KBM-7 (cell line): ENCODE data around the gene RRP36.
"Not testable (repeated sequence)": the region's sequence is repeated elsewhere in the genome, so short reads cannot be mapped to it uniquely, and the experiment has no call there.

Experiments
- DNase-seq: peaks from one replicate; pipeline ENCODE4 v3.0.0-alpha.2; 2015
- in situ Hi-C: fragments of 300-500 bp; cut with MboI; formaldehyde crosslinking; loops from 2 replicates; pipeline ENCODE4 v1.14.3; 2020; ENCODE audit warnings: low sequenced_read_pairs, low pct_unique_long_range_greater_than_20kb, mixed read lengths

RRP36 gene

DNA sequence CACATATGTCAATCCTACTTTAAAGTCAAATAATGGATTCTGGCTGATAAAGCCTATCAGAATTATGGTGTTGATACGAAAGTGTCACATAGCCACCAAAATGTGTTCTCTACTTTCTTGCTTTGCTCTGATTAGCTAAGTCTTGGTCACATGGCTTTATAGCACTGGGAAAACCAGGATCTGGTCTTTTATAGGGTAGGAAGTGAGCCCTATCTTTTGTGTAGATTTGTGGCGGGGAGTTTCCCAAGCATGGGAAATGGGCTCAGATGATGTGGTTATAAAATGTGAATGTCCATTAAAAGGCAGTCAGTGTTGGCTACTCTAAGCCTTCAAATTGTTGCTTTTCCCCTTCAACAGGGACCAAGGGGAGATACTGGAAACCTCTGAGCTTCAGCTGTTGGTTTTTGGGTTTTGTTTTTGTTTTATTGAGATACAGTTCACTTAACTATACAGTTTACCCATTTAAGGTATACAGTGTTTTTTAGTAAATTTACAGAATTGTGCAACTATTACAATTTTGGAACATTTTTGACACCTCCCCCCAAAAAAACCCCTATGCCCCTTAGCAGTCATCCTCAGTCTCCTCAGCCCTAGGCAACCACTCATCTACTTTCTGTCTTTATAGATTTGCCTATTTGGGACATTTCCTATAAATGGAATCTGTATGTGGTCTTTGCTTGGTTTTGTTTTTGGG lies 12.2 kb downstream of the RRP36 start:
- in situ Hi-C loops, result no loop called here

DNA sequence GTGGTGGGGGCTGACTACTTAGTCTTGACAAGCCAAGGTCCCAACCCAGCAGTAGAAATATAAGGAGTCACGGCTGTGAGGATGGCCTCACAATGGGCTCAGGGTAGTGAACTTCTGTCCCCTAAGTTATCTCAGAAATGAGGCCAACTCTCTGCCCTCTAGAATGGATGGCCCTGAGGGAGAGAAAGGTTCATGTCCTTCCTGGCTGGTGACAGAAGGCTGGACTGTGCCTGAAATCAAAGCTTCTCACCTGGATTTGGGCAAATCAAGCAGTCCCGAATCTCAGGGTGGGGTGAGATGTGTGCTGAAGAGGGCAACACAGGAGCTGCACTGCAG lies 12.7 kb downstream of the RRP36 start:
- in situ Hi-C loops, result no loop called here
- DNase-seq, result no peak

More for the DNA sequence above, 12.2 kb downstream of the RRP36 start:
- DNase-seq, result no peak

DNA sequence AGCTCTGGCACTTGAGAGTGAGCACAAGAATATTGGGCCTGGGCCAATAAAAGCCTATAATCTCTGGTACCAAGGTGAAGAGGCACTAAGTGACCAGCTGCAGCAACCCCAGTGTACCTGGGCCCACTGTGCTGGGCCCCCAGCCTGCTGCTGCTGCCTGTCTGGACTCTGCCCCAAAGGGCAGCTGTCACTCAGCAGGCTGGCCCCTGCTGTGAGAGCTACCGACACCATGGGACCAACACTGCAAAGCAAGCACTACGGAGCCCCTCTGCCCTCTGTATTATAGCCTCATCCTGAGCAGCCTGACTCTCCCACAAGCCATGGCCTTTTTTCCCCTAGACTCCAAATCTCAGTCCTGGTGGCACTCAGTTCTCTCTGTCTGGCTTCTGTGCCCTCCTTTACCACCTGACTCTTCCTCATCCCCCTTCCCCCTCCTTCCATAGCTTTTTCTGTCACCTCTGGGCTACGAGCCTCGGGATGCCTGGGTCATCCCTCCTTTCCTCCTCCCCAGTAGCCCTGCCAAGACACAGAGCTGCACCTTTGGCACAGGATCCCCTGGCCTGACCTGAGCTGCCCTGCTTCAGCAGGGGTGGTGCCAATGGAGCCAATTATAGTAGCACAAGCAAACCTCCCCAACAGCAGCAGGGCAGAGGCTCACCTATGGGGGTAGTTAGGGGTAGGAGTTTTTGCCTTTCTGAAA lies 14.2 kb downstream of the RRP36 start:
- in situ Hi-C loops, result no loop called here
- no peak for DNase-seq

DNA sequence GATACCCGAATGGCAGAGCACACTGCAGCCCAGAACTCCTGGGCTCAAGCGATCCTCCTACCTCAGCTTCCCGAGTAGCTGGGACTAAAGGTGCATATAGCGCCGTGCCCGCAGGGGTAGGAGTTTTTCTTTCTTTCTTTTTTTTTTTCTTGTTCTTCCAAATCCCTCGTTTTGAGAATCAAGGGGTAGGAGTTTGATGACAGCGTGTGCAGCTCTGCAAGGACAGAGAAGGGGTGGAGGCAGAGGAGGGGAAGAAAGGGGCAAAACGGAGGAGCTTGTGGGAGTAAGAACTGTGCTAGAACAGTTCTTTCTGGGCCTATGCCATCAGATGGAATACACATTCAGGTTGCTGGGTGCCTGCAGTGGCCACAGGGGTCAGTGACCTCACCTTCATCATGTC lies 15.3 kb downstream of the RRP36 start:
- in situ Hi-C loops, result no loop called here

DNA sequence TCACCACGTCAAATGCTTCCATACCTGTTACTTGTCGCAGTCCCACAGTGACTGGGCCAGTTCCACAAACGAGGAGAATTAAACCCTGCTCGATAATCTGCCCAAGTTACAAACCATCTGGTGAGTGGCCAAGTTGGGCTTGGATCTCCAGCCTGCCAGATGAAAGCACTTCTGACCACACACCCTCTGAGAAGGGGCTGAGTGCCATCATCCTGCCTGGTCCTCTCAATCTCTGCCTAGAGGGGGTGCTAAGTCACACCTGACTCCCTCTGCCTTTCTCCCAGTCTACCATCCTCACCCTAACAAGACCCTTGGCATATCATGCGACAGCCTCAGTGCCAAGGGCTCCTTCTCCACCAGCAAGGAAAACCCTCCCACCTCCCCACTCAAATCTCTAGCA lies 15.8 kb downstream of the RRP36 start:
- DNase-seq, result no peak
- in situ Hi-C loops, result no loop called here

More for the DNA sequence above, 15.3 kb downstream of the RRP36 start:
- no peak for DNase-seq

DNA sequence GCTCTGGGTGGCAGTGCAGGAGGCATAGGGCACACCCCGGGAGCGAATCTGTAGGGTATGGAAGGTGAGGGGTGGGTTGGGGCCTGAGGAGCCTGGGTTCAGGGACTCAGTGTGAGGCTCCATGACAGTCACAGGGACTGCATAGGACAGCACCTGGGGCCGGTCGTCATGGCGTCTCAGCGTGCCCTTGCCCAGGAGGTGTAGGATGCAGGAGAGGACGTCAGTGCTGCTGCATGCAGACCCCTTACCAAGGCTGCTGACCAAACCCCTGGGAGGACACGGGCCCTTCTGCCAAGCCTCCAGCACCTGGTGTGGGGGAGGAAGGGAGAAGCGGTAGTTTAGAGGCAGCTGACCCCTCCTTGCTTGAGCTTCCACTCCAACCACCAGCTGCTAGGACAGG lies 16.3 kb downstream of the RRP36 start:
- in situ Hi-C loops, result no loop called here

DNA sequence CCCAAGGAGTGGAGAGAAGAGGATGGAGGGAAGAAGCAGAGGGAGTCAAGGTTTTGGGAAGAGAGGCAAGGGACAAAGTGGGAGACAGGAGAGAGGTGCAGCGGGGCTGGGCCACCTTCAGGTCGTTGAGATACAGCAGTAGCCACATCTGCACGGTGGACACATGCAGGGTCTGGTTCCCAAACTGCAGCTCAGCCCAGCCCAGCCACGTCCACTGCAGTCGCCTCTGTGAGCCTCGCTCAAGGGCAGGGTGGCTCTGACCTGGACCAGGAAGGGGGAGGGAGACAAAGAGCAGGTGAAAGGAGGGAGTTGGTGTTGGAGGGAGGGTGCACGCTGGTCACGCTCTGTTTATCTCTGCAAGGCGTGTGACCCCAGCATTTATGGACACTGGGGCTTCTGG lies 17.3 kb downstream of the RRP36 start:
- DNase-seq, result no peak
- in situ Hi-C loops, result no loop called here

More for the DNA sequence above, 16.3 kb downstream of the RRP36 start:
- DNase-seq, result no peak

DNA sequence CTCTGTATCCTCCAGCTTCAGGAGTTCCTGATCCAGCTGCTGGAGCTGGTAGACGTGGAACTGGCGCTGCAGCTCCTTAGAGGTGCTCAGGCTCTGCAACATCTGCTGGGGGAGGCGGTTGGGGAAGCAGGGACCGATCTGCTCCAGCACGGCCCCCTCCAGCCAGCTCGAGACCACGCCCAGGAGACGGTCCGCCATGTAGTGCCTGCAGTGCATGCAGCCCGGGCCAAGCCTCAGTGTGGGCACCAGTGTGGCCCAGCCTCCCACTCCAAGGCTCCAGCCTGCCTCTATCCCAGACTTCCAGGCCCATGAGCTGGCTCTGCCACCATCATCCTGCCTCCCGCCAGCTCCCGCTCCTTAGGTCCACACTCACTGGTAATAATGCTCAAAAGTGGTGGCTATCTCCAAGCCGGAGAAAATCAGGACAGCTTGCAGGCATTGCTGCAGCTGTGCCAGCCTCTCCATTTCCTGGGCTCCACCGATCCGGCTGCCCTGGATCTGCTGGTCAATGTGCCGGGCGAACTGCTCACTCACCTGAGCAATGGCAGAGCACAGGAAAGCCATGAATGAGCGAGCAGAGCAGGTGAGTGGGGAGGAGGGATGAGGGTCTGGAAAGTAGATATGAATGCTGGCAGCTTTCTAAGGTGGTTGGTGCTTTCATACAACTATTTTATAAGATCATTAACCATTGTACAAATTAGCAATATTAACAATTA lies 19.3 kb downstream of the RRP36 start:
- in situ Hi-C loops, result no loop called here

DNA sequence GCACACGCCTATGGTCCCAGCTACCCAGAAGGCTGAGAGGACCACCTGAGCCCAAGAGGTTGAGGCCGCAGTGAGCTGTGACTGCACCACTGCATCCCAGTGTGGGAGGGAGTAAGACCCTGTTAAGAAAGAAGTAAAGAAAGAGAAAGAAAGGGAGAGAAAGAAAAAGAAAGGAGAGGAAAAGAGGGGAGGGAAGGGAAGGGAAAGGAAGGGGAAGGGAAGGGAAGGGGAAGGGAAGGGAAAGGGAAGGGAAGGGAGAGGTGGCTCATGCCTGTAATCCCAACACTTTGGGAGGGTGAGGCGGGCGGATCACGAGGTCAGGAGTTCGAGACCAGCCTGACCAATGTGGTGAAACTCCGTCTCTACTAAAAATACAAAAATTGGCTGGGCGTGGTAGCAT lies 20.1 kb downstream of the RRP36 start:
- DNase-seq, in situ Hi-C loops: not testable (repeated sequence)

More for the DNA sequence above, 19.3 kb downstream of the RRP36 start:
- DNase-seq, result no peak

DNA sequence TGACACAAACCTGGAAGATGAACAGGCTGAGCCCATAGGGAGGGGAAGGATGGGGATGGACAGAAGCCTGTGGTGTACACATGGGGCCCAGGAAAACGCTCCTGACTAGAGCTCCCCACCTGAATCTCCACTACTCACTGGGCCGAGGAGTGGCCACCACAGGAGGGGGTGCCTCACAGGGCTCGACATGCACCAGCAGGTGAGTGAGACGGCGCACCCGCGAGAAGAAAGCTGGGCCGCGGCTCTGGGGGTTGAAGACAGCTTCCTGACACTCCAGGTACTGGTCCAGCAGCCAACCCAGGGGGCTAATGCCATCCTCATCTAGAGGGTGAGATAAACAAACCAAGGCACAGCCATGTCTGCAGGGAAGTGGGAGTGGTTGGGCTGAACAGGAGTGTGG lies 21.9 kb downstream of the RRP36 start:
- in situ Hi-C loops, result no loop called here

DNA sequence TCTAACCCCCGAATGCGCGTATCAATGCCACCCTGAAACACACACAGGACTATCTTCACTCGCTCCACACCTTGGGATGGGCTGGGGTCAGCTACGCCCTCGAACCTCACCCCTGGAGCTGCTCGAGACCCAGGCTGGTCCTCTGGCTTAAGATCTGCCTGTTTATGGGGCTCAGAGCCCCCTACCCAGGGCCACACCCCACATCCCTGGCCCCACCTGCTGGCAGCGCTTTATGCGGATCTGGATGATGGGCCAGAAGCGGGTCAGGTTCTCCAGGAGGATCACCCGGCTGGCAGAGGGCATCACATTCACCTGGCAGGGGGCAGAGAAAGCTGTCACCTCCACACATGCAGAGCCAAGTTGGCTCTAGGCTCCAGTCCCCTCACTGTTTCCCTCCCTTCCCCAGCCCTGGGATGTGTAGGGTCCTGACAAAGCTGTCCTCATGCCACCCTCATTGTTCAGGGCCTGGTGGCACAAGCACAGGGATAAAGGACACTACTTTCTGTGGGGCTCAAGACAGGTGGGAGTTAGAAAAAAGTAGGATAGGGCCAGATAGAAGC lies 24.0 kb downstream of the RRP36 start:
- no peak for DNase-seq
- in situ Hi-C loops, result no loop called here

More for the DNA sequence above, 21.9 kb downstream of the RRP36 start:
- no peak for DNase-seq

DNA sequence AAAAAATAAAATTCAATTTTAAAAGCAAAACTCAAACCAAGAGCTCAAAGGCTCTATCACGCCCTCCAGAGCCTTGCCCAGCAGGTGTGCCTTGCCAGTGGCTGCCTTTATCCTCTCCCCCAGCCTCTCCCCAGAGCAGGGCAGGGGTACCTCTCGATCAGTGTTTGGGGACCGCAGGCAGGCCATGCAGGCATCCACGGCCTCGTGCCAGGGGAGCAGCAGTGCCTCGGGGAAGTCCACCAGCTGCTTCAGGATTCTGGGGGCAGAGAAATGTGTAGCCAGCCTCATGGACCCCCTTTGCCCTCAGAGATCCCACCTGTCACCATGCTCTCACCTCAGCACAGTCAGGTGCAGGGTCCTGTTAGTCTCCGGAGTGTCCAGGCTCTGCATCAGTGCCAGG lies 26.6 kb downstream of the RRP36 start:
- no peak for DNase-seq
- in situ Hi-C loops, result no loop called here

DNA sequence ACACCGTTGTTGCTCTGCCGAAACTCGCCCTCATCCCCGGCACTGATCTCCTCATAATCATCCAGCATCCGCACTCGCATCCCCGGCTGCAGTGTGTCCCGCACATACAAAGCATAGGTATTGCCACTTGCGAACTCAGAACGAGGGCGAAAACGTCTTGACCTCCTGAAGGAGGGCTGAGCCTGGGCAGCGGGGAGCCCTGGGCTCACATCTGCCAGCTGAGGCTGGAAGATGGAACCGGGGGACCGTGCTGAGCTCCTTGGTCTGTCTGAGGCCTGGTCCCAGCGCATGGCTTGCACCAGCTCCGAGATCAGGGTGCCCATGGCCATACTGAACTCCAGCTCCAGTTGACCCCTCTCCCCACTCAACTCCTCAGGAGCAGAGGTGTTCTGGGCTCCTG lies 29.6 kb downstream of the RRP36 start:
- no peak for DNase-seq
- in situ Hi-C loops, result no loop called here

DNA sequence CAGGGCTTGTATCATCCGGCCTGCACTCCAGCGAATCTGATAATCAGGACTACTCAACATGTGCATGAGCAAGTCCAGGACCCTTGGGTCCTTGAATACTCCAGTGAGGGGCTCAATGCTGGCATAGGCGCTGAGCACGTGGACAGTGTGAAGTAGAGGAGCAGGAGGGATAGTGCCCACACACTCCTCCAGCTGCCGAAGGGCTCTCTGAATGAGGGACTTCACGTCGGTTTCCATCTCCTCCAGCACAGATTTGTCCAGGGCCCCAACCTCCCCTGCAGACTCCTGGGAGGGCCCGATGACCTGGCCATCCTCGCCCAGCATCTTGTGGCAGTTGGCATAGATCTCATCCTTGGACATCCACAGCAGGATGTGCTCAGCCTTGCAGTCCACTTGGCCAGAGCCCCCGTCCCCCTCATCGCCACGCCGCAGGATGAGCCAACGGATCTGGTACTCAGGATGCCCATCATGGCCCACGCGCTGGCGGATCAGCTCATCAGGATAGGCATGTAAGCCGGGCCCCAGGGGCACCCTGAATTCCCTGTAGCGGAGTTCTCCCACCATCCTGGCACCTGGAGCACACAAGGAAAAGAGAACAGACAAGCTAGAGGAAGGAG lies 30.9 kb downstream of the RRP36 start:
- no peak for DNase-seq
- in situ Hi-C loops, result no loop called here

DNA sequence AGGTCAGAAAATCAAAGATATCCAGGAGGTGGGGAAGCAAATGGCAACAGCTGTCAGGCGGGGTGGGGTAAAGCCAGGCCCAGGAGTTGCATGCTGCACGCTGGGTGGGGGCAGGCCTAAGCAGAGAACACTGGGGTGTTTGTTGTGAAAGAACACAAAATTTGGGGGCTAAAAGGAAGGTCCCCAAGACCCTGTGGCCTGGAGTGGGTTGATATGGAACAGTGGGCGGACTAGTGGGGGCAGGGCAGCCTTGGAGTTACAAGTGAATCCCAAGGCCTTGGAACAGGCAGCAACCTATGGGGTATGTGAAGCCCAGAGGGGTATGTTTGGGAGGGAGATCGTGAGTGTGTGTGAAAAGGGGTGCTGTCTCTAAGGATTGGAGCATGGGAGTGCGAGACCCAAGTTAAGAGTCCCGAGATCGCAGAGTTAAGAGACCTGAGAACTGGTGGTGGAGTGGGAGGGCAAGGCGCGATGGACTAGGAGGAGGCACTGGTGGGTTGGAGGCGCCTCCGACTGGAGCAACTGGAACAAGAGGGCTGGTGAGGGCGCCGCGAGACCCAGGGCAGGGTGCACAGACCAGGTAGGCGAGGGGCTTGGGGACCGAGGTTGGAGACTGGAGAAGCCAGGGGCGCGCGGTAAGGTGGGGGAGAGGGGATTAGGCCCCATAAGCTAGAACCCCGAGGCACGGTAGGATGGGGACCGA lies 31.6 kb downstream of the RRP36 start:
- DNase-seq, result no peak
- in situ Hi-C loops, result no loop called here

DNA sequence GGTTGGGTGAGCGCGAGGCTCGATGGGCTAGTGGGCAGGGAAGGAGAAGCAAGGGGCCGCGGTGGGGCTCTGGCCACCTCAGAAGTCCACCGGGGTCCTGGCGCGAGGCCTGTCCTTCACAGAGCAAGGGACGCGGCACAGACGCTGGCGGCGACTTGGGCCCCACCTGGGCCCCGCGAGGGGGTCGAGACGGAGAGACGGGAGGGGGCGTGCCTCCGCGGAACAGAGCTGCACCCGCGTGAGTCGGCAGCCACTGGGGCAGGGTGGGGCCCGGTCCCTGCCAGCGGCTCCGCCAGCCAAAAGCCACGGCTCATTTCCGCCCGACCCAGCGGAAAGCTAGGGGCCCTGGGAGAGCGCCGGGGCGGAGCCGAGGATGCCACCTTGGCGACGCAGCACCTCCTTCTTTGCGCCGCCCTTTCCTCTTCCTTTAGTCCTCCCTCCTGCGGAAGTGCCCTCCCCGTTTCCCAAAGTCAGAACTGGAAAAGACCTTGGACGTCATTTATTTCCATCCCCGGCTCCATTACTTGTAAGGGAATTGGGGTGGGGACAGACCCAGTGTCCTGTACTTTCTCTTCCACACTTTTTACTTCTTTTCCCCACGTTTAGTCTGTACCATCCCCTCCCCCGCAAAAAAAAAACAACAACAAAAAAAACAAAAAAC lies 32.3 kb downstream of the RRP36 start, which contains the start of gene CUL7:
TSS of gene CUL7 (minus strand) at position 307 of the 661 bp plus-strand sequence. CDS start 1,063 bp downstream, outside the sequence.
- in situ Hi-C loops, result no loop called here
- DNase-seq, result peak; percentile 95

DNA sequence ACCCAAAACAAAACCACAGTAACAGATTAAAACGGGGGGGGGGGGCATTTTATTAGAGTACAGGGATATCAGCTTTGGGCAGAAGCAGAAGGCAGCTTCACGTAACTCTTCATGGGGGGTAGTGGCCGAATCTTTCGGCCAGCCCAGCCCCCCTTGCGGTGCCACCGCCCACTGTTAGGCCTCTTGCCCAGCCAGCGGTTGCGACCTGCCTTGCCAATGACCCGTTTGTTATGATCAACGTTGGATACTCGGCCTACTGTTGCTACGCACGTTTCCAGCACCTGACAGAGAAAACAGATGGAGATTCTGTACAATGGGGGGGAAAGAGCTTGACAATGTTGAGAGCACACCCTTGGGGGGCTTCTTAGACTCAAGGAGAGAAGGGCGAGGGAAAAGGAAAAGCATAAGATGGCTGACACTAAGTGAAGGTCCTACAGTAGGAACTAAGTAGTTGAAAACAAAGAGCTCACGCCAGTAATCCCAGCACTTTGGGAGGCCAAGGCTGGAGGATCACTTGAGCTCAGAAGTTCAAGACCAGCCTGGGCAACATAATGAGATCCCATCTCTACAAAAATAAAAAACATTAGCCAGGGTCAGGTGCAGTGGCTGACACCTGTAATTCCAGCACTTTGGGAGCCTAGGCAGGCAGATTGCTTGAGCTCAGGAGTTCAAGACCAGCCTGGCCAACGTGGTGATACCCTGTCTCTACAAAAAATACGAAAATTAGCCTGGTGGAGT lies 33.0 kb downstream of the RRP36 start:
- in situ Hi-C loops, result no loop called here
- DNase-seq, result no peak

DNA sequence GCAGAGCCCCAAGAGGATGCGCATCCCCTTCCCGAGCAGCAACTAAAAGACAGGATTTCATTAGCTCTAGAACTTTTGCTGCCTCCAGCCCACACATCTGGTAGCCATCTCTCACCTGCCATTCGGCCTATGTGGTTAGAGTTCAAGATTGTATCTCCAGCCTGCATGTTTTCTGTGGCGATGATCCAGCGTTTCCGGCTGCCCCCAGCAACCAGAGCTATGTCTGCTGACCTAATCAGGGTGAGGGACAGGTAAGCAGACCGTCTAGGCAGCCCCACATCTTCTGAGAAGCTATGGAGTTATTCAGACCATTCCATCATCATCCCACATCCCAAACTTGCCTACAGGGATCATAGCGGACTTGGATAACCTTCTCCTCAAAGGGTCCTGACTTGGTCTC lies 34.5 kb downstream of the RRP36 start:
- no peak for DNase-seq
- in situ Hi-C loops, result no loop called here
